ENCODE results near the gene PAK6.

Gene PAK6

GRCh38 chr15:40280260-40281056 lies 41.6 kb downstream of the PAK6 start:
- FAIRE-seq (no peak), DNase-seq (ENCODE audit: insufficient read length, low spot score) (no peak)
- TF ChIP-seq POLR2AphosphoS5 (IDR thresholded peaks at IDR 0.05; ENCODE audit: low read depth, low read length): no peak
- no peak for TF ChIP-seq TAF1 (IDR thresholded peaks at IDR 0.05; ENCODE audit: low read depth, low read length)
- no peak for TF ChIP-seq PAX5 (IDR thresholded peaks at IDR 0.05; ENCODE audit: insufficient read depth, low read length, severe bottlenecking)
- no peak for TF ChIP-seq POU2F2 (IDR thresholded peaks at IDR 0.05; ENCODE audit: low read depth, low read length)
- TF ChIP-seq POLR2A (IDR thresholded peaks at IDR 0.05; ENCODE audit: low read depth, low read length): no peak
- no peak for TF ChIP-seq SPI1 (IDR thresholded peaks at IDR 0.05; ENCODE audit: low read depth, low read length)

GRCh38 chr15:40281057-40281800 lies 42.4 kb downstream of the PAK6 start:
- DNase-seq (ENCODE audit: insufficient read length, low spot score) (no peak), FAIRE-seq (no peak)
- TF ChIP-seq POU2F2 (IDR thresholded peaks at IDR 0.05; ENCODE audit: low read depth, low read length) (no peak), SPI1 (IDR thresholded peaks at IDR 0.05; ENCODE audit: low read depth, low read length) (no peak), POLR2AphosphoS5 (IDR thresholded peaks at IDR 0.05; ENCODE audit: low read depth, low read length) (no peak), POLR2A (IDR thresholded peaks at IDR 0.05; ENCODE audit: low read depth, low read length) (no peak), PAX5 (IDR thresholded peaks at IDR 0.05; ENCODE audit: insufficient read depth, low read length, severe bottlenecking) (no peak), TAF1 (IDR thresholded peaks at IDR 0.05; ENCODE audit: low read depth, low read length) (no peak)

GRCh38 chr15:40281801-40282146 lies 42.9 kb downstream of the PAK6 start:
- DNase-seq (ENCODE audit: insufficient read length, low spot score): no peak
- peak; percentile 5 for FAIRE-seq
- TF ChIP-seq POLR2AphosphoS5 (IDR thresholded peaks at IDR 0.05; ENCODE audit: low read depth, low read length) (no peak), POLR2A (IDR thresholded peaks at IDR 0.05; ENCODE audit: low read depth, low read length) (no peak), SPI1 (IDR thresholded peaks at IDR 0.05; ENCODE audit: low read depth, low read length) (no peak), TAF1 (IDR thresholded peaks at IDR 0.05; ENCODE audit: low read depth, low read length) (no peak), PAX5 (IDR thresholded peaks at IDR 0.05; ENCODE audit: insufficient read depth, low read length, severe bottlenecking) (no peak)

- TF ChIP-seq POLR2AphosphoS5 (IDR thresholded peaks at IDR 0.05; ENCODE audit: low read depth, low read length) (no peak), TAF1 (IDR thresholded peaks at IDR 0.05; ENCODE audit: low read depth, low read length) (no peak), PAX5 (IDR thresholded peaks at IDR 0.05; ENCODE audit: insufficient read depth, low read length, severe bottlenecking) (no peak)
- FAIRE-seq: peak; percentile 90
- peak; percentile 75 for DNase-seq (ENCODE audit: insufficient read length, low spot score)
Observed at GRCh38 chr15:40282147-40282868, 43.4 kb downstream of the PAK6 start.

- no peak for FAIRE-seq
- DNase-seq (ENCODE audit: insufficient read length, low spot score): peak; percentile 71
- TF ChIP-seq PAX5 (IDR thresholded peaks at IDR 0.05; ENCODE audit: insufficient read depth, low read length, severe bottlenecking) (no peak), TAF1 (IDR thresholded peaks at IDR 0.05; ENCODE audit: low read depth, low read length) (no peak), POU2F2 (IDR thresholded peaks at IDR 0.05; ENCODE audit: low read depth, low read length) (no peak), POLR2AphosphoS5 (IDR thresholded peaks at IDR 0.05; ENCODE audit: low read depth, low read length) (no peak), SPI1 (IDR thresholded peaks at IDR 0.05; ENCODE audit: low read depth, low read length) (no peak), POLR2A (IDR thresholded peaks at IDR 0.05; ENCODE audit: low read depth, low read length) (no peak)
Observed at GRCh38 chr15:40282869-40283614, 44.2 kb downstream of the PAK6 start, which contains the start of gene ANKRD63. ANKRD63 (minus strand) TSS chr15:40283064; CDS start chr15:40282586, 478 bp downstream.

- no peak for FAIRE-seq
Observed at GRCh38 chr15:40283615-40284300, 44.9 kb downstream of the PAK6 start.

GRCh38 chr15:40285151-40285550 lies 46.3 kb downstream of the PAK6 start:
- TF ChIP-seq SPI1 (IDR thresholded peaks at IDR 0.05; ENCODE audit: low read depth, low read length) (no peak), POLR2AphosphoS5 (IDR thresholded peaks at IDR 0.05; ENCODE audit: low read depth, low read length) (no peak), TAF1 (IDR thresholded peaks at IDR 0.05; ENCODE audit: low read depth, low read length) (no peak)
- no peak for FAIRE-seq
- DNase-seq (ENCODE audit: insufficient read length, low spot score): no peak

More at GRCh38 chr15:40283615-40284300, 44.9 kb downstream of the PAK6 start:
- no peak for DNase-seq (ENCODE audit: insufficient read length, low spot score)
- no peak for TF ChIP-seq SPI1 (IDR thresholded peaks at IDR 0.05; ENCODE audit: low read depth, low read length)
- no peak for TF ChIP-seq PAX5 (IDR thresholded peaks at IDR 0.05; ENCODE audit: insufficient read depth, low read length, severe bottlenecking)
- no peak for TF ChIP-seq TAF1 (IDR thresholded peaks at IDR 0.05; ENCODE audit: low read depth, low read length)
- no peak for TF ChIP-seq POLR2A (IDR thresholded peaks at IDR 0.05; ENCODE audit: low read depth, low read length)
- no peak for TF ChIP-seq POLR2AphosphoS5 (IDR thresholded peaks at IDR 0.05; ENCODE audit: low read depth, low read length)
- TF ChIP-seq POU2F2 (IDR thresholded peaks at IDR 0.05; ENCODE audit: low read depth, low read length): no peak

GRCh38 chr15:40285554-40286011 lies 46.7 kb downstream of the PAK6 start:
- no peak for DNase-seq (ENCODE audit: insufficient read length, low spot score)
- TF ChIP-seq POLR2AphosphoS5 (IDR thresholded peaks at IDR 0.05; ENCODE audit: low read depth, low read length): no peak
- no peak for TF ChIP-seq POU2F2 (IDR thresholded peaks at IDR 0.05; ENCODE audit: low read depth, low read length)
- TF ChIP-seq SPI1 (IDR thresholded peaks at IDR 0.05; ENCODE audit: low read depth, low read length): no peak
- TF ChIP-seq TAF1 (IDR thresholded peaks at IDR 0.05; ENCODE audit: low read depth, low read length): no peak
- TF ChIP-seq PAX5 (IDR thresholded peaks at IDR 0.05; ENCODE audit: insufficient read depth, low read length, severe bottlenecking): no peak
- no peak for TF ChIP-seq POLR2A (IDR thresholded peaks at IDR 0.05; ENCODE audit: low read depth, low read length)
- no peak for FAIRE-seq

Data from GM12891 (cell line).